Measurements from ENCODE around the gene CAPN14. TPM values are rescaled to one million over a fixed set of nuclear protein-coding genes. Genes with fewer than 3 reads are reported as not detected.

Gene CAPN14
- total RNA-seq, 2 donors from 2014 or later = 0.16 to 0.22 TPM

DNA sequence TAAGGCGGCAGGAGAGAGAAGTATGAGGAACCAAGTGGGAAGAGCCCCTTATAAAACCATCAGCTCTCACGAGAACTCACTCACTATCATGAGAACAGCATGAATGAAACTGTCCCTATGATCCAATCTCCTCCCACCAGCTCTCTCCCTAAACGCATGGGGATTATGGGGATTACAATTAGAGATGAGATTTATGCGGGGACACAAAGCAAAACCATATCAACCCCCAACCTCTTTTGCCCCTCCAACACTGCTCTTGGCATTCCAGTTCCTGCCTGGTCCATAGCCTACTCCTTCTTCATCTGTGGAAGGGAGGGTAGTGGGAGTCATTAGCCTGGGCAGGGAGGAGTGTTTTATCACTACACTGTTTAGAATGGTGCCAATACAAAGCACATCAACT is 15.3 kb upstream of the CAPN14 start:
- no peaks in the 10 kb centered on the region for H3K27me3 ChIP-seq
- H3K9me3 ChIP-seq = no peaks in the 10 kb centered on the region
- TF ChIP-seq, protein P1, sequence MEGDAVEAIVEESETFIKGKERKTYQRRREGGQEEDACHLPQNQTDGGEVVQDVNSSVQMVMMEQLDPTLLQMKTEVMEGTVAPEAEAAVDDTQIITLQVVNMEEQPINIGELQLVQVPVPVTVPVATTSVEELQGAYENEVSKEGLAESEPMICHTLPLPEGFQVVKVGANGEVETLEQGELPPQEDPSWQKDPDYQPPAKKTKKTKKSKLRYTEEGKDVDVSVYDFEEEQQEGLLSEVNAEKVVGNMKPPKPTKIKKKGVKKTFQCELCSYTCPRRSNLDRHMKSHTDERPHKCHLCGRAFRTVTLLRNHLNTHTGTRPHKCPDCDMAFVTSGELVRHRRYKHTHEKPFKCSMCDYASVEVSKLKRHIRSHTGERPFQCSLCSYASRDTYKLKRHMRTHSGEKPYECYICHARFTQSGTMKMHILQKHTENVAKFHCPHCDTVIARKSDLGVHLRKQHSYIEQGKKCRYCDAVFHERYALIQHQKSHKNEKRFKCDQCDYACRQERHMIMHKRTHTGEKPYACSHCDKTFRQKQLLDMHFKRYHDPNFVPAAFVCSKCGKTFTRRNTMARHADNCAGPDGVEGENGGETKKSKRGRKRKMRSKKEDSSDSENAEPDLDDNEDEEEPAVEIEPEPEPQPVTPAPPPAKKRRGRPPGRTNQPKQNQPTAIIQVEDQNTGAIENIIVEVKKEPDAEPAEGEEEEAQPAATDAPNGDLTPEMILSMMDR (IDR thresholded peaks at IDR 0.05) = no peak
- H3K4me3 ChIP-seq = no peak overlapping the region
- no peaks in the 10 kb centered on the region for H3K36me3 ChIP-seq
- no peak for DNase-seq (ENCODE audit: low spot score)
- peak overlapping the region in 1 of 2 donors; percentile 38 for H3K27ac ChIP-seq
- H3K4me1 ChIP-seq = peaks cover 0 to 30% of the 10 kb centered on the region in 2 donors

GRCh38 chr2:31231571-31232302 is 14.4 kb upstream of the CAPN14 start:
- H3K9me3 ChIP-seq = no peaks in the 10 kb centered on the region
- no peak overlapping the region for H3K4me3 ChIP-seq
- H3K27me3 ChIP-seq = no peaks in the 10 kb centered on the region
- peaks cover 0 to 29% of the 10 kb centered on the region in 2 donors for H3K4me1 ChIP-seq
- TF ChIP-seq, protein P1 (IDR thresholded peaks at IDR 0.05) = no peak
- DNase-seq (ENCODE audit: low spot score) = peak; percentile 36
- H3K27ac ChIP-seq = peak overlapping the region; percentile 20 to 38
- H3K36me3 ChIP-seq = no peaks in the 10 kb centered on the region

DNA sequence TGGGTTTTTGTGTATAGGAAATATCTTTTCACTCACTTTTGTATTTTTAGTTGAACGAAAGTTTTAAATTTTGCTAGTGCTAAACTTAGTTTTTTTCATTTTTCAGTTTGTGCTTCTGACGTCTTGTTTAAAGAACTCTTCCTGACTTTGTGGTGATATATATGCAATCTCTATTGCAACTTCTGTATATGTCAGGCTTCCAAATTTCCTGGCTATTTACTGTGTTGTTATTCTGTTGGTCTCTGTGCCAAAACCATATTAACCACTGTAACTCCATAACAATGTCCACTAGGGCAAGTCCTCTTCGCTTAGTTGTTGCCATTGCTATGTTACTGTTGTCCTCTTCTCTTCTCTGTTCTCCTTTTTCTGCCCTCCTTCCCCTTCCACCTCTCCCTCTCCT is 13.4 kb upstream of the CAPN14 start:
- no peaks in the 10 kb centered on the region for H3K27me3 ChIP-seq
- no peaks in the 10 kb centered on the region for H3K36me3 ChIP-seq
- TF ChIP-seq, protein P1 (IDR thresholded peaks at IDR 0.05) = no peak
- no peaks in the 10 kb centered on the region for H3K9me3 ChIP-seq
- no peak overlapping the region for H3K4me3 ChIP-seq
- peaks cover 0 to 22% of the 10 kb centered on the region in 2 donors for H3K4me1 ChIP-seq
- H3K27ac ChIP-seq = no peak overlapping the region
- DNase-seq (ENCODE audit: low spot score) = no peak

GRCh38 chr2:31228717-31229116 is 11.4 kb upstream of the CAPN14 start:
- H3K4me1 ChIP-seq = peaks cover 0 to 6% of the 10 kb centered on the region in 2 donors

GRCh38 chr2:31227711-31228125 is 10.4 kb upstream of the CAPN14 start:
- no peaks in the 10 kb centered on the region for H3K9me3 ChIP-seq
- no peaks in the 10 kb centered on the region for H3K4me1 ChIP-seq
- no peak overlapping the region for H3K4me3 ChIP-seq
- peak; percentile 40 for DNase-seq (ENCODE audit: low spot score)
- peak overlapping the region in 1 of 2 donors; percentile 10 for H3K27ac ChIP-seq
- TF ChIP-seq, protein P1 (IDR thresholded peaks at IDR 0.05) = no peak
- no peaks in the 10 kb centered on the region for H3K36me3 ChIP-seq
- H3K27me3 ChIP-seq = no peaks in the 10 kb centered on the region

More at GRCh38 chr2:31228717-31229116, 11.4 kb upstream of the CAPN14 start:
- Histone ChIP-seq H3K27ac (no peak overlapping the region), H3K4me3 (no peak overlapping the region), H3K36me3 (no peaks in the 10 kb centered on the region), H3K9me3 (no peaks in the 10 kb centered on the region), H3K27me3 (no peaks in the 10 kb centered on the region)
- DNase-seq (ENCODE audit: low spot score) = peak; percentile 9
- TF ChIP-seq, protein P1 (IDR thresholded peaks at IDR 0.05) = no peak
